ENCODE results near the gene CDC14A.
A peak's percentile ranks its signal among the peaks of the same experiment; 100 is the strongest.

CDC14A gene

DNA sequence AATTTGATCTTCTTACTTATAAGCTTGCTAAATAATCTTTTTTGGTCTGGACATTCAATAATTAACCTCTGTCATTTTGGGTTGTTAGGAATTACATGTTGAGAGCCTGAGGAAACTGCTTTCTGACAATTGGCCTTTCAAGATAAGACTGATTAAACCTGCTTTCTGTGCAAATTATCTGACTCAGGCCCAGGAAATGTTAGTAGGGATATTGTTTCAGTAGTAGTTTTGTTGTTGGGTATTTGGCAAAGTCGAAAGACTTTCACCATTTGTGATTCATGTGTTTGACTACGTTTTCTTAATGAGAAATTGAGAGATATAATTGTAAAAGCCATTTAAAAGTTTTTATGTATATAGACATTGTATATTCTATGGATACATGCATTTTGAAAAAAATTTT is 104.6 kb downstream of the CDC14A start:
- no peak for DNase-seq

- no peak for DNase-seq
Observed at GRCh38 chr1:100457683-100458082, 105.4 kb downstream of the CDC14A start.

DNA sequence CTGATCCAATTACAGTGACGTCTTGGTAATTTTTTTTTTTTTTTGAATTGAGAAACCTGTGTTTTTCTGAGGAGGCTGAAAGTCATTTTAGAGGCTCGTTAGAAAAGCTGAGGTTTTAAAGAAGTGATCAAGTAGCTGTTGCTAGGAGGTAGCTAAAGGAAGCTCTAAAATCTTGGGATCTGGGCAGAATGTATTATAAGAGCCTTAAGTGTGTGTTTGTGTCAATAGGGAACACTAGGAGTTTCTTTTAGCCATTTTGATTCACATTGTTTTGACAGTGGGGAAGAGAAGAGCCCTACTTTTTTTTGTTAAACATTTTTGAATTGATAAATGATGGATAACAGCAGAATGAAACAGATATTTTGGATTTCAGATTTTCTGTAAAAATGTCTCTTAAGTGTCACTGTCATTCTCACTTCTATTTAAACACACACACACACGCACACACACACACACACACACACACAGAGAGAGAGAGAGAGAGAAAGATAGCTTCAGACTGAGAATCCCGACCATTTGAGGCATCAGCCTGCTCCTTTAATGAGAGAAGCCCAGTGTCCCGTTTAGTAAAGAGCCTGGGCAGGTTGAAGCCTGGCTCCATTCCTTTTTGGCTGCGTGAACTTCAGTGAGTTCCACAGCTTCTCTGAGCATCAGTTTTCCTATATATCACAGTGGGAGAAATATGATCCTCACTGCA is 106.5 kb downstream of the CDC14A start:
- DNase-seq: no peak

DNA sequence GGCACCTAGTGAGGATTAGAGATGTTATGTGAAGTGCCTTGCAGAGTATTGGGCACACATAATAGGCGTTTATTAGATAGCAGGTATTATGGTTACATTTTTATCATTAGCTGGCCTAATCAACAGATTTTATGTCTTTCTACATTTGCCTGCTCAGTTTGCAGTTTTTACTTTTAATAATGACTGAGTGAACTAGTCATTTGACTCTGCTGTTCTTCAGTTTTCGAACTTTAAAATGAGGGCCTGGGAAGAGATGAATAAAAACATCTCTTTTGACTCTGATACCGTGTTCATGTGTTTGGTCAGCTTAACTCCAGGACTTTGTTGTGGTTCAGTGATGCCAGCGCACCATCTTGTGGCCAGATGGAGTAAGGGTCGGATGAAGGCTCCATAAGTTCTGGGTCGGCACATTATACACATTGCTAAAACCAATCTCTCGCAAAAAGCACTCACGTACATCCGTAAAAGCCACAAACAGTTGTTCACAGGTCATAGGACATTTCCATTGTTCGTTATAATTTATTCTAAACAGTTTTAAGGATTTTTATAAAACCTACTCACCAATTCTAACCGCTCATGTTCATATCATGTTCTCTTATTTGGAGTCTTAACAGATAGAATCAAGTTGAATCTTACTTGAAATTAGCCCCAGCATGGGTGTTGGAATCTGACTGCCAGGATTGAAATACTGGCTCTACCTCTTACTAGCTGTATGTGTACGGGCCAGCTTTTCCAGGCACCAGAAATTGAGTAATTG is 107.2 kb downstream of the CDC14A start:
- DNase-seq: peak; percentile 74

- DNase-seq: no peak
Observed at GRCh38 chr1:100461222-100461621, 108.9 kb downstream of the CDC14A start.

DNA sequence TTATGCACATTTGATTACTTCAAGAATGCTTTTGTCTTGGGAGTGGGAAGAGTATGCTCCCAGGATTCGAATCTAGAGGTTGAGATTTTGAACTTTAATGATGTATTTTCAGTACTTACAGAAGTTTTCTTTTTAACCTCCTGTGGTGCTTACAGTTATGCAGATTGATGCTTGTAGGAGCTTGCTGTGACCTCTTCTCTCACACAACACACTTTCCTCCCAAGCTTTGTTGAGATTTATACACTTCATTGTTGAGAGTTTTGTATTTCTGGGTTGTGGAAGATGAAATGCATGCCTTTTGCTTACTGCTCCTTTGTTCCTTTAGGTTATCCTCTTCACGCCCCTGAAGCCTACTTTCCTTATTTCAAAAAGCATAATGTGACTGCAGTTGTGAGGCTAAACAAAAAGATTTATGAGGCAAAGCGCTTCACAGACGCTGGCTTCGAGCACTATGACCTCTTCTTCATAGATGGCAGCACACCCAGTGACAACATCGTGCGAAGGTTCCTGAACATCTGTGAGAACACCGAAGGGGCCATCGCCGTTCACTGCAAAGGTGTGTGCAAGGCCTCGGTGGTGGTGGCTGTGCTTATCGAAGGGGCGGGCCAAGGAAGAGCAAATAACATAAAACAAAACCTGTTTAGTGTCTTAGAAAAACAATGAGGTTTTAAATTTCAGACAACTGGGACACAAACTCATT is 110.2 kb downstream of the CDC14A start:
- DNase-seq: no peak

GRCh38 chr1:100463791-100464424 is 111.6 kb downstream of the CDC14A start:
- DNase-seq: peak; percentile 72

DNA sequence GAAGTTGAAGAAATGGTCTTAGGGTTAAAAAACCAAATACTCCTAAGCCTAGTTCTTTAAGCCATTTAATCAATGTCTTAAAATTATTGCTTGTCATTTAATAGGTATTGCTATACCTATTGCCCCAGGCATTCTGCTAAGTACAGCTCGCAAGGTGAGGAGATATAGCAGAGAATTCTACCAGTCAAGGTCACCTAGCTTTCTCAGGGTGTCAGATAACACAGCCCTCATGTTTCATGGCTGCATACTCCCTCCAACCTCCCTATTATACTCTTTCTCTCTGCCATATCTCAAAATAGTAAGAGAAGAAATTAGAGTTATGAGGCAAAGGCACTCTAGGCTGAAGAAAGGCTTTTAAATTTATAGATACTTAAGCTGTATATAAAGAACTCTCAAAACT is 117.3 kb downstream of the CDC14A start:
- DNase-seq: no peak

DNA sequence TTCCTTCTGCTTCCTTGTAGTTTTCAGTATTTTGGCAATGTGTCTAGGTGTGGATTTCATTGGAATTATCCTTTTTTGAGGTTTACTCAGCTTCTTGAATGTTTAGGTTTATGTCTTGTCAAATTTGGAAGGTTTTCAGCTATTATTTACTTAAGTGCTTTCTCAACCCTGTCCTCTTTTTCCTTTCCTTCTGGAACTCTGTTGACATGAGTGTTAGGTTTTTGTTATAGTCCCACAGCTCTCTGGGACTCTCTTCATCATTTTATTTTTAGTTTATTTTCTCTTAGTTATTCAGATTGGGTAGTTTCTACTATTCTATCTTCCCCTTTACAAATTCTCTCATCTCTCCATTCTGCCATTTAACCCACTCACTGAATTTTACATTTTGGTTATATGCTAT is 122.5 kb downstream of the CDC14A start:
- DNase-seq: no peak

- no peak for DNase-seq
Observed at GRCh38 chr1:100476735-100477290, 124.5 kb downstream of the CDC14A start.

DNA sequence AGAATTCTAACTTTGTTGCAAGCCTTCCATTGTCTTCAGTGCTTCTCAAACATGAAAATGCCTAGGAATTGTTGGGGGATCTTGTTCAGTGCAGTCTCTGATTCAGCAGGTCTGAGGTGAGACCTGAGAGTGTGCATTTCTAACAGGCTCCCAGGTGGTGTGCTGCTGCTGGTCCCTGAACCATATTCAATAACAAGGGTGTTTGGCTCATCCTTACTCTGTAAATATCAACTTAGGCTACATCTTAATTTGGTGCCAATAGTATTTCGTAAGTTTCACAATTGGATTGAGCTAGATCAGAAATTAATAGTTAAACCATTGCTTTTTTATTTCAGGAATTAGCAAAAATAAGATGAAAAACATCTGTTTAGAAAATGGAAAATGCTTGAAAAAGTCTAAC is 126.5 kb downstream of the CDC14A start:
- DNase-seq: no peak

DNA sequence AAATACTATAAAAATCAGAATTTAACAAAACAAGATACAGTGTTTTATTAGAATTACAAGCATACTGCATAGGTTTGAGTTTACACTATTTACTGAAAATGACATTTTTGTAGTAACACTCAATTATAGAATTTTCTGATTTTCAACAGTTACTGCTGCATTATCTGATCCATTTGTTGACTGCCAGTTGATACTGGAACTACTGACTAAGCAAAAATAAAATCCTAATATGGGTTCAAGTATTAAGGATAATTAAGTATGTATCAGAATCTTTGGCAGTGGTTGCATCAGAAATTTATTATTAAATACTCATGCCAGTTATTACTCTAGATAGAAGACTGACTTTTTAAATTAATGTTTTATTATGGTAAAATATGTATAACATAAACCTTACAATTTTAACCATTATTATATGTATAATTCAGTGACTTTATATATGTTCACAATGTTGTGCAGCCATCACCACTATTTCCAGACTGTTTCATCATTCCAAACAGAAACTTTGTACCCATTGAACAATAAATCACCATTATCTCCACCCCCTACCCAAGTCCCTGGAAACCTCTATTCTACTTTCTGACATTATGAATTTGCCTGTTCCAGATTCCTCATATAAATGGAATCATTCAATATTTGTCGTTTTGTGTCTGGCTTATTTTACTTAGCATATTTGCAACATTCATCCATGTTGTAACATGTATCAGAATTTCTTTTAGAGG is 127.5 kb downstream of the CDC14A start:
- DNase-seq: no peak

GRCh38 chr1:100481303-100481702 is 129.0 kb downstream of the CDC14A start:
- DNase-seq: no peak

- no peak for DNase-seq
Observed at GRCh38 chr1:100482167-100482566, 129.9 kb downstream of the CDC14A start.

DNA sequence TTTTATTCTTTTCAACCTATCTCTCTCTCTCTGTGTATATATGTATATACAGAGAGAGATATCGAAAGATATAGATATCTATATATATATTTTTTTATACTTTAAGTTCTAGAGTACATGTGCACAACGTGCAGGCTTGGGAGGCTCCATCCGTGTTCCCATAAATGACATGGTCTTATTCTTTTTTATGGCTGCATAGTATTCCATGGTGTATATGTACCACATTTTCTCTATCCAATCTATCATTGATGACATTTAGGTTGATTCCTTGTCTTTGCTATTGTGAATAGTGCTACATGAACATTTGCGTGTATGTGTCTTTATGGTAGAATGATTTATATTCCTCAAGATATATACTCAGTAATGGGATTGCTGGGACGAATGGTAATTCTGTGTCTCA is 130.4 kb downstream of the CDC14A start:
- no peak for DNase-seq

- DNase-seq: no peak
Observed at GRCh38 chr1:100483230-100483629, 130.9 kb downstream of the CDC14A start.

DNA sequence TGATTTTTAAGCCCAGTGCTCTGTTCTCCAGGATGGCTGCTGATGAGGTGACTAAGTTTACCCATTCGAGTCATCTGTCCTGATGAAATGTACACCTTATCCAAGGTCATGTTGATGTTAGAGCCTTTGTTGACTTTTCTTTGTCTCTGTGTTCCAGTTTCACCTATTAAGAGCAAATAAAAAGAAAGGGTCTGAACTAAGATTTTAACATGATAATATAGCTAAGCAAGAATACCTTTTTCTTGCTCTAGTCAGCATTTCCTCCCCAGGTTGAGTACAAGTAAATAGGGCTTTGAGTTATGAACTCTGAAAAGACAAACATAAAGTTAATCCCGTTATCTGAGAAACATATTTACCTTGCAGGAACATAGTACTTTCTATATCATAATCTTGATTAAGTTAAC is 133.6 kb downstream of the CDC14A start:
- no peak for DNase-seq

DNA sequence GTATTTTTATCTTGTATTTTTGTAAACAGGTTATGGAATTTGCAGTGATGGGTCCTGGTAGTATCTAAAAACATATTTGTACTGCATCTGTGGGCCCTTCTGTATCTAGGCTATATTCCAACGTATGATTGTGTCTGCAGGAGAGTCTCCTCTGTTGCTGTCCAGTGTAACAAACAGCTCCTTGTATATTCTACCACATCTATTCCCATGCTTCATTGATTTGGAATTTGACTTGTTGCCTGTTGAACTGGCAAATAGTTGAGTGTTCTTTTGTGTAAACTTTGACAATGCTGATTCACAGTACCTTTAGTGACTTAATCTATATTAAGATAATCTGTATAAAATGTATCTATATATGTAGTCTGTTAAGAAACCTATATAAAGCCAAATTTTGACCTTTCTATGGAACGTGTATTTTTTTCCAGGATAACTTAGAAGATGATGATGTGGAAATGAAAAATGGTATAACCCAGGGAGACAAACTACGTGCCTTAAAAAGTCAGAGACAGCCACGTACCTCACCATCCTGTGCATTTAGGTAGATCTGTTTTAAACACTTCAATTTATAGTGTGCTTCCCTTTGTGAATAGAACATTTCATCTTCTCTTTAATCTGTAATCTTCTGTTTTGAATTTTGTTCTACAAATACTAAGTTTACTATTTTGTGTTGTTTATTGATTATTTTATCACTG is 142.2 kb downstream of the CDC14A start:
- no peak for DNase-seq

GRCh38 chr1:100496896-100497295 is 144.6 kb downstream of the CDC14A start:
- no peak for DNase-seq

- no peak for DNase-seq
Observed at GRCh38 chr1:100497796-100498195, 145.5 kb downstream of the CDC14A start.

DNA sequence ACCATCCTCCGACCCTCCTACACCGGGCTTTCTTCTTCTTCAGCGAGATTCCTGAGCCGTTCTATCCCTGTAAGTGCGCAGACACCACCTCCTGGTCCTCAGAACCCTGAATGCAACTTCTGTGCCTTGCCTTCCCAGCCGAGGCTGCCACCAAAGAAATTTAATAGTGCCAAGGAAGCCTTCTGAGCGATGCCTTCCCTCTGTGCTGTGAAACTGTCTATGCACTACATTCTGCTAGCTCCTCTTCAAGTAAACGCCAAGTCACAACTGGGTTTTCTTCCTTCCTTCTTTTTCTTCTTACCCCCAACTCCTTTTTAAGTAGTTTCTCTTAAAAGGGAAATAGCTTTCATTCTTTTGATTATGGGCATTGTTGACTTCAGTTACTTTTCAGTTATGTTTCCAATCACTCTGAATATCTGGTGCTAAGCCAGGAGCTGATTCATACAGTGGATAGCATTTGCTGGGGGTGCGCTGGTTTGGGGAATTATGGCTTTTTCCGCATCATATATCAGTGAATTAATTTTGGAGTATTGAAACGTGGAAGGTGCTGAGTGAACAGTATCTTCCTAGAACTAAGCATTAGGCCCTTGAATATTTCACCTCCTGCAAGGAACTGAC is 147.0 kb downstream of the CDC14A start:
- DNase-seq: no peak

Data from islet precursor cell (in vitro differentiated cells).